ENCODE data around the gene ZNF436. TPM values are rescaled to one million over a fixed set of nuclear protein-coding genes. Genes with fewer than 3 reads are reported as not detected.

The ZNF436 gene
- total RNA-seq, 1 donor = 32.9 TPM

DNA sequence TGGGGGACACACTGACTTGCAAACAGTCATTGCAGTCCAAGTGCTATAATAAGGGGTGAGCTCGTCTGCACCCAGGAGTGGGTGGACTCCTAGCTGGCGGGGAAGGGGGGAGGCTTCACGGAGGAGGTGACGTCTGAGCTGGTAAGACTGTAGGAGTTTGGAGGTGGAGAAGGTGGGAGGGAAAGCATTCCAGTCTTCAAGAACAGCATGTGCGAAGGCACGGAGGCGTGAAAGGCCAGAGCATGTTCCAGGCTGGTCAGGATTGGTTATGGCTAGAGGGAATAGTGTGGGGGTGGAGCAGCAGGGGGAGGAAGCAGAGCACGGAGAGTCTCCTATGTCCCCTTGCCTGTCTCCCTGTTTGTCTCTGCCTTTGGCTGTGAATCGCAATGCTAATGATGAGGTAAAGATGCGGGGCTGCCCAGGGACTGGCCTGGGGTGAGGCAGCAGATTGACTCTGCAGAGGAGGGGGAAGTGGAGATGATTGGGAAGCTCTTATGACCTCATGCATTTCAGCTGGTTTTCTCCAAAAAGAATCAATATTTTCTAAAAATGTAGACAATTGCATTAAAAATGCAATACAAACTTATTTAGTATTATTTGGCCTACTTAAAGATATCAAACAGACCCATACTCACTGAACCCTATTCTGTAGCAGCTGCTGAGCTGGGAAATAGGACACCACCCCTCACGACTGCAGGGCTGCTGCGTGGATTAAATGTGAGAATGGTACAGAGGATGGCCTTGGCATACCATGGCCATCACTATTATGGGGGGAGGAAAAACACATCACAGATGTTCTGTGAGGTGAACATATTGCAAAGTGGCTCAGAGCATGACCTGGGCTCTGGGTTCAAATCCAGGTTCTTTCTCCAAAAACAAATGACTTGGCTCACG is 2.6 kb upstream of the ZNF436 start:
- Histone ChIP-seq H3K79me2 (ENCODE audit: insufficient read depth, low read length) (peaks cover 29% of the 10 kb centered on the region), H2AFZ (ENCODE audit: low read length) (no peak overlapping the region), H4K20me1 (ENCODE audit: insufficient read depth, low read length) (no peaks in the 10 kb centered on the region), H3K36me3 (ENCODE audit: insufficient read depth, low read length) (peaks cover 6% of the 10 kb centered on the region), H3K4me1 (ENCODE audit: insufficient read depth, low read length) (peaks cover 32% of the 10 kb centered on the region), H3K4me2 (ENCODE audit: insufficient read depth, low read length) (no peak overlapping the region), H3K9me3 (ENCODE audit: low read depth, low read length) (no peaks in the 10 kb centered on the region), H3K27me3 (ENCODE audit: insufficient read depth, low read length) (no peaks in the 10 kb centered on the region), H3K4me3 (ENCODE audit: insufficient read depth, low read length) (no peak overlapping the region), H3K27ac (ENCODE audit: low read depth, low read length) (no peak overlapping the region)
- peak; percentile 23 for DNase-seq (ENCODE audit: insufficient read length, low spot score, missing footprints)
- TF ChIP-seq CTCF (IDR thresholded peaks at IDR 0.05; ENCODE audit: extremely low read depth, low read depth, low read length) = no peak

DNA sequence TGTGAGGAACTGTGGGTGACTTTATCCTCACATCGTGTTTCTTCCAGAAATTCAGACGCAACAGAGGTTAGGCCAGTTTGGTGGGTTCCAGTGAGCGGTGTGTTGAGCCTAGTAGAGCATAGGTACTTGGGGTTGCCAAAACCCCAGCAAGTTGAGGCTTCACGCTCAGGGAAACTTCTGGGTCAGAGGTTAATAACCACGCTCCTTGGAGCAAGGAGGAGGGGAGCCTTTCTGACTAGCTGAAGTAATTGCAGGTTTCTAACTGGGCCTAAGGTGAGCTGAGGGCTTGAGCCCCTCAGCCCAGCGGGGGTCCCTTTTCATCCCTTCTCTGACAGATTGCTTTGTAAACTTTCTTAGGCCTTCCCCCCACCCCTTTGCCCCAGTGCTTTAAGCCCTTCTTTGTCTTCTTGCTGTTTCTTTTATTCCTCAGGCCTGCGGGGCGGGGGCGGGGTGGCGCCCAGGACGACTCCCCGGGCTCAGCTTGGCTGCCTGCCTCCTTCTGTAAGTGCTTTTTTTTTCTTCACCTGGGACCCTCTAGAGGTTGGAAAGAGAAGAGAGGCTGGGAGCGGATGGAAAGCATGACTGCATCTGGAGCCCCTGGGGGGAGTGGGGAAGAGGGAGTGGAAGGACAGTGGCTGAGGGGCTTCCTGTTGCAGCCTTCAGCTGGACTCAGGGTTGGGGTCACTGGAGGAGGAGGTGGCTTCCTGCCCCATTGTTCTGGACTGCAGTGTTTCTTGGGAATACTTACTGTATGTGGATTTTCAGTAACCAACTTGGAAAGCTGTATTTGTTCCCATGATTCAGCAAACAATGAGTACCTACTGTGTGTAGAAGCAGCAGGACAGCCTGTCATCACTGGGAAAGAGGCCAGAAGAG is 1.3 kb upstream of the ZNF436 start:
- H3K79me2 ChIP-seq (ENCODE audit: insufficient read depth, low read length) = peaks cover 42% of the 10 kb centered on the region
- peaks cover 31% of the 10 kb centered on the region for H3K4me1 ChIP-seq (ENCODE audit: insufficient read depth, low read length)
- no peaks in the 10 kb centered on the region for H3K27me3 ChIP-seq (ENCODE audit: insufficient read depth, low read length)
- peak overlapping the region; percentile 98 for H3K4me3 ChIP-seq (ENCODE audit: insufficient read depth, low read length)
- DNase-seq (ENCODE audit: insufficient read length, low spot score, missing footprints) = peak; percentile 57
- peak overlapping the region; percentile 97 for H3K27ac ChIP-seq (ENCODE audit: low read depth, low read length)
- H2AFZ ChIP-seq (ENCODE audit: low read length) = peak overlapping the region; percentile 25
- peak overlapping the region; percentile 100 for H3K4me2 ChIP-seq (ENCODE audit: insufficient read depth, low read length)
- TF ChIP-seq CTCF (IDR thresholded peaks at IDR 0.05; ENCODE audit: extremely low read depth, low read depth, low read length) = no peak
- no peaks in the 10 kb centered on the region for H4K20me1 ChIP-seq (ENCODE audit: insufficient read depth, low read length)
- H3K36me3 ChIP-seq (ENCODE audit: insufficient read depth, low read length) = peaks cover 15% of the 10 kb centered on the region
- H3K9me3 ChIP-seq (ENCODE audit: low read depth, low read length) = no peaks in the 10 kb centered on the region

- H3K9me3 ChIP-seq (ENCODE audit: low read depth, low read length) = no peaks in the 10 kb centered on the region
- H3K4me3 ChIP-seq (ENCODE audit: insufficient read depth, low read length) = peak overlapping the region; percentile 98
- peaks cover 43% of the 10 kb centered on the region for H3K79me2 ChIP-seq (ENCODE audit: insufficient read depth, low read length)
- peaks cover 18% of the 10 kb centered on the region for H3K36me3 ChIP-seq (ENCODE audit: insufficient read depth, low read length)
- no peak for TF ChIP-seq CTCF (IDR thresholded peaks at IDR 0.05; ENCODE audit: extremely low read depth, low read depth, low read length)
- H3K4me2 ChIP-seq (ENCODE audit: insufficient read depth, low read length) = peak overlapping the region; percentile 100
- peak overlapping the region; percentile 97 for H3K27ac ChIP-seq (ENCODE audit: low read depth, low read length)
- H3K27me3 ChIP-seq (ENCODE audit: insufficient read depth, low read length) = no peaks in the 10 kb centered on the region
- no peak for DNase-seq (ENCODE audit: insufficient read length, low spot score, missing footprints)
- peaks cover 31% of the 10 kb centered on the region for H3K4me1 ChIP-seq (ENCODE audit: insufficient read depth, low read length)
- no peaks in the 10 kb centered on the region for H4K20me1 ChIP-seq (ENCODE audit: insufficient read depth, low read length)
- H2AFZ ChIP-seq (ENCODE audit: low read length) = peak overlapping the region; percentile 25
Measured at GRCh38 chr1:23370330-23370708, 683 bp upstream of the ZNF436 start.
